HL-60 (cell line): Measurements from ENCODE around the gene ARFGEF3.

ENCODE experiments used
- CTCF ChIP-seq: IDR thresholded peaks from one replicate; pipeline ENCODE4 v1.5.1; 2011; ENCODE audit warnings: low read length, control low read depth, inconsistent platforms; ENCODE audit not compliant: insufficient read depth
- POLR2AphosphoS5 ChIP-seq: IDR thresholded peaks from 2 replicates; pipeline ENCODE4 v1.6.1; 2012; ENCODE audit warnings: low read depth
- SPI1 ChIP-seq: IDR thresholded peaks from 2 replicates; pipeline ENCODE4 v1.6.1; 2012; ENCODE audit warnings: low read depth, mild to moderate bottlenecking, borderline replicate concordance

- no peak for TF ChIP-seq CTCF
- TF ChIP-seq POLR2AphosphoS5: no peak
- no peak for TF ChIP-seq SPI1
Observed at GRCh38 chr6:138357928-138358327, 196.2 kb downstream of the ARFGEF3 start.
